Right lobe of liver (tissue), 4 donors: ENCODE measurements around the gene CAMTA1.

Experiments used
- POLR2A ChIP-seq: fragments of 450-650 bp; IDR thresholded peaks from one replicate; pipeline ENCODE4 v1.6.1; 2017; ENCODE audit warnings: antibody characterized with exemption, mild to moderate bottlenecking
- TF ChIP-seq, protein P1 (sequence below), 4 donors: fragments of 200-600 bp in 3 of 4; fragments of 450-650 bp in 1 of 4; IDR thresholded peaks; one replicate each; pipeline versions ENCODE4 v1.5.1 to v1.8.0; 2016 to 2022; ENCODE audit warnings: antibody characterized with exemption in 4 of 4, mild to moderate bottlenecking in 2 of 4
- donor health status: DM: no; HTN: no; CAD: no.
- donor health status: DM: no; HTN: no; CAD: no.
- donor health status: DM: no; HTN: yes; CAD: no.

DNA sequence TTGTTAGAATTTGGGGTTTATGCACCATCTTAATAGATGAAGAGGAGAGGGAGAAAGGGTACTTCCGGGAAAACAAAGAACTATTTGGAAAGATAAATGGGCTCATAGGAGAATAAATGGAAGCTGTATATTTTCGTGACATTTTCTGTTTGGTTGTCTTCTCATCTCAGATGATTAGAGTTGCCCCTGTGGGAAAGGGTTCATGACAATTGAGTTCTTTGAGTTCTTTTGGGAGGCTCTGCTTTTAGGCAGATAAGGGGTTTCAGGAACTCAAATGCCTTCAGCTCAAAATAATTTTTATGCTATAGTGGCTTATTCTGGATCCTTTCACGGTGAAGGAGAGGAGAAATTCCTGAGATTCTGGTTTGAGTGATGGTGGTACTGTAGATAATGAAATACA is 63.6 kb downstream of the CAMTA1 start:
- TF ChIP-seq, protein P1, sequence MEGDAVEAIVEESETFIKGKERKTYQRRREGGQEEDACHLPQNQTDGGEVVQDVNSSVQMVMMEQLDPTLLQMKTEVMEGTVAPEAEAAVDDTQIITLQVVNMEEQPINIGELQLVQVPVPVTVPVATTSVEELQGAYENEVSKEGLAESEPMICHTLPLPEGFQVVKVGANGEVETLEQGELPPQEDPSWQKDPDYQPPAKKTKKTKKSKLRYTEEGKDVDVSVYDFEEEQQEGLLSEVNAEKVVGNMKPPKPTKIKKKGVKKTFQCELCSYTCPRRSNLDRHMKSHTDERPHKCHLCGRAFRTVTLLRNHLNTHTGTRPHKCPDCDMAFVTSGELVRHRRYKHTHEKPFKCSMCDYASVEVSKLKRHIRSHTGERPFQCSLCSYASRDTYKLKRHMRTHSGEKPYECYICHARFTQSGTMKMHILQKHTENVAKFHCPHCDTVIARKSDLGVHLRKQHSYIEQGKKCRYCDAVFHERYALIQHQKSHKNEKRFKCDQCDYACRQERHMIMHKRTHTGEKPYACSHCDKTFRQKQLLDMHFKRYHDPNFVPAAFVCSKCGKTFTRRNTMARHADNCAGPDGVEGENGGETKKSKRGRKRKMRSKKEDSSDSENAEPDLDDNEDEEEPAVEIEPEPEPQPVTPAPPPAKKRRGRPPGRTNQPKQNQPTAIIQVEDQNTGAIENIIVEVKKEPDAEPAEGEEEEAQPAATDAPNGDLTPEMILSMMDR (IDR thresholded peaks at IDR 0.05): no peak
- no peak for TF ChIP-seq POLR2A
